Endothelial cell of hepatic sinusoid (primary cell): ENCODE data around the gene HLA-B.

Experiments used
- in situ Hi-C: cut with HindIII; loops from 2 replicates; pipeline ENCODE4 v1.10.0; 2017; ENCODE audit warnings: low sequenced_read_pairs

HLA-B gene

GRCh38 chr6:31308050-31308844, 48.7 kb downstream of the HLA-B start:
- in situ Hi-C loops = no loop called here

- in situ Hi-C loops = no loop called here
These were observed 49.3 kb downstream of the HLA-B start for GRCh38 chr6:31307669-31308049.

GRCh38 chr6:31305703-31306219, 51.2 kb downstream of the HLA-B start:
- in situ Hi-C loops = no loop called here

- in situ Hi-C loops = loop anchor here (5.0 kb wide), 1 partner anchor 62 kb away; no protein-coding TSS in a partner anchor
These were observed 52.3 kb downstream of the HLA-B start for GRCh38 chr6:31304683-31305082.
